Activated CD4-positive, alpha-beta T cell treated with anti-CD3 and anti-CD28 coated beads, Interleukin-2, amount 10 ng/mL, durations not matched to agents 24 days and 14 days (primary cell): Measurements from ENCODE around the gene RGCC. TPM values are rescaled to one million over a fixed set of nuclear protein-coding genes. Genes with fewer than 3 reads are reported as not detected.
A peak's percentile ranks its signal among the peaks of the same experiment; 100 is the strongest.
"Not testable (repeated sequence)": the region's sequence is repeated elsewhere in the genome, so short reads cannot be mapped to it uniquely, and the experiment has no call there.

ENCODE experiments used
- DNase-seq: peaks from one replicate; pipeline ENCODE4 v3.0.0; 2022
- H3K27ac Mint-ChIP-seq: one replicate; pipeline ENCODE4 v1.8.0; 2022; ENCODE audit warnings: mild to moderate bottlenecking, mixed read lengths
- H3K27me3 Mint-ChIP-seq: one replicate; pipeline ENCODE4 v1.8.0; 2022; ENCODE audit warnings: mixed read lengths
- H3K36me3 Mint-ChIP-seq: one replicate; pipeline ENCODE4 v1.8.0; 2022; ENCODE audit warnings: low read depth, mild to moderate bottlenecking, mixed read lengths
- H3K4me1 Mint-ChIP-seq: one replicate; pipeline ENCODE4 v1.8.0; 2021; ENCODE audit warnings: mixed read lengths
- H3K4me3 Mint-ChIP-seq: one replicate; pipeline ENCODE4 v1.8.0; 2022; ENCODE audit warnings: mild to moderate bottlenecking, moderate library complexity, mixed read lengths
- H3K9me3 Mint-ChIP-seq: one replicate; pipeline ENCODE4 v1.8.0; 2021; ENCODE audit warnings: mixed read lengths
- intact Hi-C: fragments of 100-400 bp; cut with micrococcal nuclease; formaldehyde crosslinking; loops from one replicate; pipeline ENCODE4 v1.15.1; 2023
- total RNA-seq: library from RNA; stranded (reverse); gene quantifications from 2 replicates; pipeline ENCODE4 v1.2.3, GENCODE V29; 2022

Gene RGCC
- total RNA-seq, 1 donor from 2014 or later, result 117 TPM

DNA sequence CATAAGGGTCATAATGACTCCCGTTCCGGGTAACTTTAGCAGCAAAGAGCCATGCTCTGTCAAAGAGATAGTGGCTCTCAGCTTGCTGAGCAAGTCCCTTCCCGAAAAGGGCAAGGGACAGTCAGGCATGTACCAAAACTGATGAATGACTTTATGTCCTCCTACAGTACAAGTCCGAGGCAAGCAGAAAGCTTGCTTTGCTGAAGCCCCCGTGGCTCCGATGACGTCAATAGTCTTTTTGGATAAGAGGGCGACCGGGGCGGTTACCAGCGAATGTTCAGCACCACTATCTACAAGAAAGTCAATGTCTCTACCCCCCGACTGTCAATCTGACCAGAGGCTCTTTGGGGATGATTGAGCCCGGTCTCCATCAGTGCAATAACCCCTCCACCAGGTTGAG is 34.1 kb upstream of the RGCC start:
- intact Hi-C loops, H3K27me3 Mint-ChIP-seq, H3K27ac Mint-ChIP-seq, H3K4me3 Mint-ChIP-seq, H3K36me3 Mint-ChIP-seq, H3K9me3 Mint-ChIP-seq, H3K4me1 Mint-ChIP-seq: not testable (repeated sequence)
- peak; percentile 55 for DNase-seq

DNA sequence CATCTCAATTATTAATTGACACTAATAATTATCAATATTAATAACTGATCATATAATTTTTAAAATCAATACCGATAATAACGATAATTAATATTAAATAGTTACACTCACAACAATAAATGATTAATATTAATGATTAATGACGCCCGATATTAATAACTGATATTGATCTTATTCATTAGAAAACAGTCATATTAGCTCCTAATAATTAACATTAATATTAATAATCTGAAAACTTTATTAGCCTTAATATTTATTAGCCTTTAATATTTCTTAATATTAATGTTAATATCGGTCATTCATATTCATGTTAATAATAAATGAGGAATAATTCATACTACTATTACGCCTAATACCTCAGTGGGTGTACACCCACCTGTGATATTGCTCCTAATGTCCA is 32.7 kb upstream of the RGCC start:
- H3K9me3 Mint-ChIP-seq, DNase-seq, intact Hi-C loops, H3K27ac Mint-ChIP-seq, H3K36me3 Mint-ChIP-seq, H3K4me1 Mint-ChIP-seq, H3K4me3 Mint-ChIP-seq, H3K27me3 Mint-ChIP-seq: not testable (repeated sequence)

DNA sequence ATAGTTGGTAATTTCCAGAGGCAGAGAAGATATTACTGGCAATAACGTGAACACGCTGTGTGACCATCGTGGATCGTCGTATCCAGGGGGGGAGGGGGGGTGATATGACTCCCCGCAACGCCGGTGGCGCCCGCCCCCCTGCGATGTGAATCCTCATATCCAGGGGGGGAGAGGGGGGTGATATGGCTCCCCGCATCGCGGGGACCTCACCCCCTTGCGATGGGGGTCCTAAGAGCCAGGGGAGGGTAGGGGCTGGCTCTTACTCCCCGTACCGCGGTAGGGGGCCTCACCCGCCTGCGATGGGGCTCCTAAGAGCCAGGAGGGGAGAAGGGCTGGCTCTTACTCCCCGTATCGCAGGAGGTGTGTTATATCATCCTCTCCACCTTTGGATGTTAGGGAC is 31.3 kb upstream of the RGCC start:
- Mint-ChIP-seq H3K36me3 (no peaks in the 10 kb centered on the region), H3K27ac (no peak overlapping the region), H3K4me3 (no peak overlapping the region), H3K9me3 (no peaks in the 10 kb centered on the region), H3K27me3 (peaks cover 2% of the 10 kb centered on the region), H3K4me1 (peaks cover 4% of the 10 kb centered on the region)
- intact Hi-C loops, result loop anchor here (1.0 to 2.0 kb wide), 2 partner anchors 25 to 29 kb away; no protein-coding TSS in a partner anchor
- DNase-seq, result peak; percentile 71

DNA sequence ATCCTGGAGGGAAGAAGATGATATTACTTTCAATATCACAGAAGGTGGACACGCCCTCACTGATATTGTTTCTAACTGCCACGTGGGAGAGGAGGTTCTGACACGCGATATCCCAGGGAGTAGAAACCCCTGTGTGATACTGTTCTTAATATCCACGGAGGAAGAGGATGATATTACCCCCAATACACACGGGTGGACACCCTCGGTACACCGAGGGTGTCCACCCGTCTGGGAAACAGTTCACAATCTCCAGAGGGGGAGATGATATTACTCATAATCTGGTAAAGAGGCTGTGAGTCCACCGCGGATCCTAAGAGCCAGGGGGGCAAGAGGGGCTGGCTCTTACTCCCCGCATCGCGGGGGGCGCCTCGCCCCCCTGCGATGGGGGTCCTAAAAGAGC is 29.7 kb upstream of the RGCC start:
- DNase-seq, result no peak

DNA sequence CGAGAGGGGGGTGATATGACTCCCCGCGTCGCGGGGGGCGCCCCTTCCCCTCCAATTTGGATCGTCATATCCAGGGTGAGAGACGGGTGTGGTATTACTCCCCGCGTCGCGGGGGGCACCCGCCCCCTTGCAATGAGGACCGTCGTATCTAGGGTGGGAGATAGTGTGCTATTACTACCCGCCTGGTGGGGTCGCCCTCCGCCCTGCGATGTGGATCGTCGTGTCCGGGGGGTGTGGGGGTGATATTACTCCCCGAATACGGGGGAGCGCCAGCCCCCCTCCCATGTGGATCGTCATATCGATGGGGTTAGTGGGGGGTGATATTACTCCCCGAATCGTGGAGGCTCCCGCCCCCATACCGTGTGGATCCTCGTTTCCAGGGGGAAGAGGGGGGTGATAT is 29.2 kb upstream of the RGCC start:
- intact Hi-C loops, result no loop called here
- Mint-ChIP-seq H3K4me3 (no peak overlapping the region), H3K27me3 (peaks cover 2% of the 10 kb centered on the region), H3K27ac (no peak overlapping the region), H3K36me3 (no peaks in the 10 kb centered on the region), H3K4me1 (peaks cover 4% of the 10 kb centered on the region), H3K9me3 (no peaks in the 10 kb centered on the region)
- peak; percentile 77 for DNase-seq

More for the DNA sequence above, 29.7 kb upstream of the RGCC start:
- no peaks in the 10 kb centered on the region for H3K36me3 Mint-ChIP-seq
- H3K27me3 Mint-ChIP-seq, result peaks cover 2% of the 10 kb centered on the region
- H3K4me3 Mint-ChIP-seq, result peak overlapping the region; percentile 2
- no peaks in the 10 kb centered on the region for H3K9me3 Mint-ChIP-seq
- peaks cover 4% of the 10 kb centered on the region for H3K4me1 Mint-ChIP-seq
- H3K27ac Mint-ChIP-seq, result no peak overlapping the region
- intact Hi-C loops, result loop anchor here (2.0 kb wide), 1 partner anchor 27 kb away; no protein-coding TSS in a partner anchor

DNA sequence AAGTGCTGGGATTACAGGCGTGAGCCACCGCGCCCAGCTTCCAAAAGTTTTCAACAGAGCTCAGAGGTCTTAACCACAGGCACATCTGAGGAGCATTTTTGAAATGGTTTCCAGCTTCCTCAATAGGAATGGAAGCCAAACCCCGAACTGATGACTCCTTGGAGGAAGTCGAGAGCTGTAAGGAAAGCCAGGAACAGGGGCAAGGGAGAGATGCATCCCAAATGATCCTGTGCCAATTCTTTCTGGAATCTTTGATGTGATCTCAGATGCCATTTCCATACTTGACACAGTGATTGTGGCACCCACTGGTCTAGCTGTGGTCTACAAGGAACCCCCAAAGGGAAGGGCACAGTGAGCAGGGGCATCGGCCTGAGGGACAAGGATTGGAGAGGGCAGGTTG is 23.3 kb upstream of the RGCC start:
- H3K27me3 Mint-ChIP-seq, H3K4me3 Mint-ChIP-seq, H3K27ac Mint-ChIP-seq, intact Hi-C loops, H3K9me3 Mint-ChIP-seq, DNase-seq, H3K36me3 Mint-ChIP-seq, H3K4me1 Mint-ChIP-seq: not testable (repeated sequence)

DNA sequence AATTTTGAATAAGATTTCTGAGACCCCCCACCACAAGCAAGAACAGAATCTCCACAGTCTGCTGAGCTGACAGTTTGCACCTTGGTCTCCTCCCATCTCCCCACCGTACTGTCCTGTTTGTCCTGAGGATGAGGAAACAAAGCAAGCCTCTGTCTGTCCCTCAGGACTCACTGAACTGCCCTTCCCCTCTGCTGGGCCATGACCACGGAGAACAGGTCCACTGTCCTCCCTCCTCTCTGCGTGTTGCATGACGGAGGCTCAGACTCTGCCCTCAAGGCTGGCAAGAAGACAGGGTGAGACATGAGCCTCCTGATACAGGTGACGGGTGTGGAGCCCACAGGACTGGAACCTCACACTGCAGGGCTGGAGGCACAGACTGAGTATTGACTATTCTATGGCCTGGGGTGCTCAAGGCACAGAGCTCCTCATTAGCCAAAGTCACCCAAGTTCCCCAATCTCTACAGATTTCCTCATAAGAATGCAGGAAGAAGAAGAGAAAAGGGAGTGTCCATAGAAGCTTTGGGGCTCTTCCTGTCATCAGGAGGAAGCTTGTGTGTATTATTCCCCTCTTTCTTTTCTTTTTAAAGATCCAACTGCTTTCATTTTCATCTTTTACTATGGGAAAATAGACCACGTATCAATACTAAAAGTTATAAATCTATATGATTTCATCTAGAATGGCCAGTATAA is 22.4 kb upstream of the RGCC start:
- Mint-ChIP-seq H3K4me1 (no peaks in the 10 kb centered on the region), H3K9me3 (no peaks in the 10 kb centered on the region), H3K36me3 (no peaks in the 10 kb centered on the region), H3K27ac (no peak overlapping the region), H3K4me3 (no peak overlapping the region), H3K27me3 (no peaks in the 10 kb centered on the region)
- intact Hi-C loops, result no loop called here
- DNase-seq, result no peak

DNA sequence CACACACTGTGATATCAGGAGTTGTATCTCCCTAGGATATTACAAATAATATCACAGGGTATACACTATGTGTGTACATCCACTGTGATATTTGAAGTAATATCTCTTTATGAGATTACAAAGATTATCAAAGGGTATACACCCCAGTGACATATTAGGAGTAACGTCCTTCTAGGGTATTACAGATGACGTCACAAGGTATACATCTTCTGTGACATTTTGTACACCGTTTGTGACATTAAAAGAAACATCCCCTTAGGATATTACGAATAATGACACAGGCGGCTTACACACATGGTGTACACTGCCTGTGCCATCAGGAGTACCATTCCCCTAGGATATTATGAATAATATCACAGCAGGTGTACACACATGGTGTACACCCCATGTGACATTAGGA is 13.4 kb upstream of the RGCC start:
- no peaks in the 10 kb centered on the region for H3K27me3 Mint-ChIP-seq
- no peak overlapping the region for H3K4me3 Mint-ChIP-seq
- H3K27ac Mint-ChIP-seq, result no peak overlapping the region
- H3K9me3 Mint-ChIP-seq, result no peaks in the 10 kb centered on the region
- no peak for DNase-seq
- intact Hi-C loops, result no loop called here
- no peaks in the 10 kb centered on the region for H3K4me1 Mint-ChIP-seq
- no peaks in the 10 kb centered on the region for H3K36me3 Mint-ChIP-seq

DNA sequence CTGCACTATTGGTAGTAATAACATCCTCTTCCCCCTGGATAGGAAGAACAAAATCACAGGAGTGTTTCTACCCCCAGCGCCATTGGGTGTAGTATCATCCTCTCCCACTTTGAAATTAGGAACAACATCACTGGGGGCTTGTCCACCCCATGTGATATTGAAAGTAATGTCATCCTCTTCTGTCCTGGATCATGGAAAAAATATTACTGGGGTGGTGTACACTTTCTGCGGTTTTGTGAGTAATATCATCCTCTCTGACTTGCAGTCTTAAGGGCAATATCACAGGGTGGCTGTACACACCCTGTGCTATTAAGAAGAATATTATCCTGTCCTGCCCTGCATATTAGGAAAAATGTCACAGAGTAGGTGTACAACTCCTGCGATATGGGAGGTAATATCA is 4.9 kb upstream of the RGCC start:
- peak; percentile 66 for DNase-seq
- Mint-ChIP-seq H3K4me3 (no peak overlapping the region), H3K4me1 (peaks cover 12% of the 10 kb centered on the region), H3K27ac (no peak overlapping the region), H3K27me3 (peaks cover 26% of the 10 kb centered on the region), H3K36me3 (no peaks in the 10 kb centered on the region), H3K9me3 (no peaks in the 10 kb centered on the region)
- intact Hi-C loops, result no loop called here

DNA sequence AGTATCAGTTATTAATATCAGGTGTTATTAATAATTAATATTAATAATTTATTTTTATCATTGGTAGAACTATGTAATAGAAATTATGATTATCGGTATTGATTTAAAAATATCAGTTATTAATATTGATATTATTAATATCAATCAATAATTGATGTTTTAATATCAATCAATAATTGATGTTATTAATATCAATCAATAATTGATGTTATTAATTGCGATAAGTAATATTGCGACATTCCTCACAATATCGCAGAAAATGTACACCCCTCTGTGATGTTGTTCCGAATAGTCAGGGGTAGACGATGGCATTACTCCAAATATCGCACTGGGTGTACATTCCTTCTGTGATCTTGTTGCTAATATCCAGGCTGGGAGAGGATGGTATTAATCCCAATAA is 3.7 kb upstream of the RGCC start:
- intact Hi-C loops, result loop anchor here (2.0 kb wide), 2 partner anchors 27 to 51 kb away; no protein-coding TSS in a partner anchor

DNA sequence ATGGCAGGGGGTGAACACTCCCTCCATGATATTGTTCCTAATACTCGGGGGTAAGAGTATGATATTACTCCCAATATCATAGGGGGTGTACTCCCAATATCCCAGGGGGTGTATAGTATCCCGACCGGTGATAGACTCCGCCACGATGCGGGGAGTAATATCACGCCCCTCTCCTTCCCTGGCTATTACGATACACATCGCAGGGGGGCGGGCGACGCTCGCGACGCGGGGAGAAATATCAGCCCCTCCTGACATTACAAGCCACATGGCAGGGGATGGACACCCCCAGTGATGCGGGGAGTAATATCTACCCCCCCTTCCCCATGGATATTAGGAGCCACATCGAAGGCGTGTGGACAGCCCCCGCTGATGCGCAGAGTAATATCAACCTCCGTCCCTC is 3.2 kb upstream of the RGCC start:
- intact Hi-C loops, result loop anchor here (2.0 kb wide), 2 partner anchors 27 to 51 kb away; no protein-coding TSS in a partner anchor
- Mint-ChIP-seq H3K27me3 (peaks cover 26% of the 10 kb centered on the region), H3K27ac (no peak overlapping the region), H3K9me3 (no peaks in the 10 kb centered on the region), H3K4me3 (no peak overlapping the region), H3K4me1 (peaks cover 17% of the 10 kb centered on the region), H3K36me3 (peaks cover 5% of the 10 kb centered on the region)
- DNase-seq, result no peak

More for the DNA sequence above, 3.7 kb upstream of the RGCC start:
- H3K27me3 Mint-ChIP-seq, result peaks cover 26% of the 10 kb centered on the region
- peaks cover 12% of the 10 kb centered on the region for H3K4me1 Mint-ChIP-seq
- no peak overlapping the region for H3K27ac Mint-ChIP-seq
- no peak overlapping the region for H3K4me3 Mint-ChIP-seq
- DNase-seq, result no peak
- H3K36me3 Mint-ChIP-seq, result no peaks in the 10 kb centered on the region
- H3K9me3 Mint-ChIP-seq, result no peaks in the 10 kb centered on the region

DNA sequence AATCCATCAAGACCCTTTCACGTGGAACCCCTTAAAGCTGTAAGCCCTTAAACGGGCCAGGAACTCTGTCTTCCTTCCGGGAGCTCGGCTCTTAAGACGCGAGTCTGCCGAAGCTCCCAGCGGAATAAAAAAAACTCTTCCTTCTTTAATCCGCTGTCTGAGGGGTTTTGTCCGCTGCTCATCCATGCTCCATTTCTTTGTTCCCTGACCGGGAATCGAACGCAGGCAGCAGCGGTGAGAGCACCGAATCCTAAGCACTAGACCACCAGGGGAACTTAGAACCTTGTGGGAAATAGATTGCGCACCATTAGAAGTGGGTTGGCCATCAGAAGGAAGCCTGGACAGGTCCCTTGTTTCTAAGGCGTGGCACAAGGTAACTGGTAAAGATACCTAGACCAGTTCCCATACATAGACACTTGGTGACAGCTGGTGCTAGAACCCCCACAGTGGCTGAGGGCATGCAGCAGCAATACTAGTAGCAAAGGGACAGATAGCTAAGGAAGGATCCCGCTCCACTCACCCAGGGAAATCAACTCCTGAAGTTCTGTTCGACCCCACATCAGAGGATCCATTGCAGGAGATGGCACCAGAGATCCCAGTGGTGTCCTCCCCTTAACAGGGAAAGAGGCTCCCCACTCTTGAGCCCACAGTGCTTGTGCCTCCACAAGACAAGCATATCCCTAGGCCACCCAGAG is 1.5 kb upstream of the RGCC start:
- peak overlapping the region; percentile 88 for H3K27ac Mint-ChIP-seq
- no peaks in the 10 kb centered on the region for H3K9me3 Mint-ChIP-seq
- intact Hi-C loops, result loop anchor here (2.0 to 5.0 kb wide), 5 partner anchors 29 to 816 kb away; partner anchors contain the start of genes AKAP11, DGKH and NAA16
- peak; percentile 65 for DNase-seq
- peaks cover 21% of the 10 kb centered on the region for H3K36me3 Mint-ChIP-seq
- peaks cover 33% of the 10 kb centered on the region for H3K4me1 Mint-ChIP-seq
- H3K27me3 Mint-ChIP-seq, result peaks cover 26% of the 10 kb centered on the region
- H3K4me3 Mint-ChIP-seq, result peak overlapping the region; percentile 75

DNA sequence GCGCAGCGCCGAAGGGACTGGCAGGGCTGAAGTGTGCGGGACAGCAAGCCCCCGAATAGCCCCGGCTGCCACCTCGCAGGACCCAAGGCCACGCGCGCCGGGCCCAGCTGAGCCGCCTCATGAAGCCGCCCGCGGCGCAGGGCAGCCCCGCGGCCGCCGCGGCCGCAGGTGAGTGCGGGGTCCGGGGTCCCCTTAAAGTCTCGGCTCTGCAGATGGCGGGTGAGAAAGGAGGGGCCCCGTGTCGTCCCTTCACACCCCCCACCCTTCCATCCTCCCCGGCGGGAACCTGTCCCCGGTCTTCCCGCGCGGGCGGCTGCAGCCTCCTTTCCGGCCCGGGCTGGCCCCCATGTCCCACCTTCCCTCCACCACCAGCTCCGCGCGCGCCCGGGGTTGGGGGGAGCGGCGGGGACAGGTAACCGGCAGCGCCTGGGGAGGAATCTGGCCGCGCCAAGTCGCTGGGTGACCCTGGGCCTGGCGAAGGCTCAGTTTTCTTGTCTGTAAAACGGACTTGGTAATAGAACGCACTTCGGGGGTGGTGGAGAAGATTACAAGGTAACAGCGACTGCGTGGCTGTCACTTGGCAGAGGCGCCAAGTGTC is 338 bp downstream of the RGCC start:
- peaks cover 47% of the 10 kb centered on the region for H3K4me1 Mint-ChIP-seq
- intact Hi-C loops, result loop anchor here (2.0 to 5.0 kb wide), 4 partner anchors 101 to 815 kb away; partner anchors contain the start of genes AKAP11, DGKH and NAA16
- DNase-seq, result peak; percentile 84
- H3K9me3 Mint-ChIP-seq, result no peaks in the 10 kb centered on the region
- H3K27me3 Mint-ChIP-seq, result peaks cover 26% of the 10 kb centered on the region
- peak overlapping the region; percentile 93 for H3K4me3 Mint-ChIP-seq
- H3K36me3 Mint-ChIP-seq, result peaks cover 35% of the 10 kb centered on the region
- H3K27ac Mint-ChIP-seq, result peak overlapping the region; percentile 97
